ENCODE results near the gene TGFBR3.
A peak's percentile ranks its signal among the peaks of the same experiment; 100 is the strongest.

DNA sequence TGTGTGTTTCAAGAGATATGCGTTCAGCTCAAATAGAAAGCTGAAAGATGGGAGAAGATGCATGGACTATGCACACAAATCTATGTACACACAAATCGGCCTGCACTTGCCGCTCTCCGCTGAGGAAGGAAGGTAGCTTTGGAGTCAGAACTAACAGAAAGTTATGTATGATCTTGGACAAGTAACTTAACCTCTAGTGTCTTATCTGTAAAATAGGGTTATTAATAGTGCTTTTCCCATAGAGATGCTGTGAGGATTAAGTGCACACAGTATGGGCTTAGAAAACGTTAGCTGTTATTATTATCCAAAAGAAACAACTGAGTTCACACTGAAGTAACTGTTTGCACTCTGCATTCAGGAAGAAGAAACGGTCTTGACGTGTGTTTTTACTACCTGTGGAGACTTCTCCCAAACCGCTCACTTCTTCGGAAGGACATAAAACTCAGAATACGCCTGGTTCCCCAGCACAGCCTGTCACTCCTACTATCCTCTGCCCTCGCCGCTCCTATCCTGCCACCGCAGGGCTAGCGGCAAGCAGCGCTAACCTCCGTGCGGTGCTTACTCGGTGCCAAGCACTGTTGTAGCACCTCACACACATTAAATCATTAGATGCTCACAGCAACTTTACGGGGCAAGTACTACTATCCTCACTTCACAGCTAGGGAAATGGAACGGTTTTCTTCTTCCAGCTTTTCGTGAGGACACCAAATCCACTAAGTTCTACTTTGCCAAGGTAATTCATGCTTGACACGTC is 1.3 kb downstream of the TGFBR3 start:
- TF ChIP-seq, protein P1, sequence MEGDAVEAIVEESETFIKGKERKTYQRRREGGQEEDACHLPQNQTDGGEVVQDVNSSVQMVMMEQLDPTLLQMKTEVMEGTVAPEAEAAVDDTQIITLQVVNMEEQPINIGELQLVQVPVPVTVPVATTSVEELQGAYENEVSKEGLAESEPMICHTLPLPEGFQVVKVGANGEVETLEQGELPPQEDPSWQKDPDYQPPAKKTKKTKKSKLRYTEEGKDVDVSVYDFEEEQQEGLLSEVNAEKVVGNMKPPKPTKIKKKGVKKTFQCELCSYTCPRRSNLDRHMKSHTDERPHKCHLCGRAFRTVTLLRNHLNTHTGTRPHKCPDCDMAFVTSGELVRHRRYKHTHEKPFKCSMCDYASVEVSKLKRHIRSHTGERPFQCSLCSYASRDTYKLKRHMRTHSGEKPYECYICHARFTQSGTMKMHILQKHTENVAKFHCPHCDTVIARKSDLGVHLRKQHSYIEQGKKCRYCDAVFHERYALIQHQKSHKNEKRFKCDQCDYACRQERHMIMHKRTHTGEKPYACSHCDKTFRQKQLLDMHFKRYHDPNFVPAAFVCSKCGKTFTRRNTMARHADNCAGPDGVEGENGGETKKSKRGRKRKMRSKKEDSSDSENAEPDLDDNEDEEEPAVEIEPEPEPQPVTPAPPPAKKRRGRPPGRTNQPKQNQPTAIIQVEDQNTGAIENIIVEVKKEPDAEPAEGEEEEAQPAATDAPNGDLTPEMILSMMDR (IDR thresholded peaks at IDR 0.05), result no peak
- TF ChIP-seq POLR2AphosphoS5 (IDR thresholded peaks at IDR 0.05) (peak in 2 of 4 donors; percentile 8 to 28), EP300 (IDR thresholded peaks at IDR 0.05) (no peak), POLR2A (IDR thresholded peaks at IDR 0.05) (no peak)
